Heart right ventricle (tissue), 16 donors: ENCODE data around the gene SMCO4. TPM values are rescaled to one million over a fixed set of nuclear protein-coding genes. Genes with fewer than 3 reads are reported as not detected.

ENCODE experiments used
- ATAC-seq, 8 donors: fragments of 200-7000 bp; cut with Tn5 transposase; one replicate each; pipeline ENCODE4 v1.9.1; 2020; ENCODE audit warnings: mild to moderate bottlenecking in 8 of 8, moderate library complexity in 8 of 8, moderate number of reproducible peaks in 1 of 8
- DNase-seq, 2 donors: peaks; one replicate each; pipeline ENCODE4 v3.0.0-alpha.2; 2020
- H3K27ac ChIP-seq, 10 donors: fragments of 200-600 bp; sonication (generic) in 2 of 10; one replicate each; pipeline versions ENCODE4 v1.5.0 to v1.8.0; 2020 to 2022; ENCODE audit warnings: mild to moderate bottlenecking in 3 of 10
- H3K27me3 ChIP-seq, 7 donors: fragments of 200-600 bp; one replicate each; pipeline ENCODE4 v1.8.0; 2021 to 2022; ENCODE audit warnings: mild to moderate bottlenecking in 2 of 7
- H3K36me3 ChIP-seq, 9 donors: fragments of 200-600 bp; sonication (generic) in 1 of 9; one replicate each; pipeline versions ENCODE4 v1.5.0 to v1.8.0; 2020 to 2022; ENCODE audit warnings: mild to moderate bottlenecking in 2 of 9
- H3K4me1 ChIP-seq, 9 donors: fragments of 200-600 bp; sonication (generic) in 1 of 9; one replicate each; pipeline versions ENCODE4 v1.5.0 to v1.8.0; 2020 to 2022; ENCODE audit warnings: mild to moderate bottlenecking in 4 of 9
- H3K4me3 ChIP-seq, 10 donors: fragments of 200-600 bp; sonication (generic) in 2 of 10; one replicate each; pipeline versions ENCODE4 v1.5.0 to v1.8.0; 2020 to 2022; ENCODE audit warnings: mild to moderate bottlenecking in 7 of 10, moderate library complexity in 2 of 10
- H3K9me3 ChIP-seq, 11 donors: fragments of 200-600 bp in 10 of 11; sonication (generic) in 2 of 11; one replicate each; pipeline versions ENCODE4 v1.5.0 to v1.8.0; 2013 to 2022; ENCODE audit warnings: mild to moderate bottlenecking in 2 of 11, control low read depth in 1 of 11, moderate library complexity in 1 of 11
- WGBS, 2 donors: extraction: QIAGEN DNeasy Blood & Tissue Kit; methylation state at CpG; one replicate each; pipeline ENCODE4 v1.1.7; 2013; ENCODE audit warnings: inconsistent platforms in 1 of 2; 5-methylcytosine and 5-hydroxymethylcytosine counted together
- intact Hi-C, 10 donors: fragments of 100-400 bp; cut with DNase I; formaldehyde crosslinking; loops; one replicate each; pipeline versions ENCODE4 v1.11.1 to v1.14.2; 2022
- polyA plus RNA-seq, 2 donors: library from polyadenylated mRNA; stranded (reverse); fragments of 200-250 nt; gene quantifications; one replicate each; pipeline ENCODE4 v1.2.3, GENCODE V29; 2013
- total RNA-seq, 10 donors: library from RNA; stranded (reverse); fragmentation: NEBNext Ultra II Directional in 3 of 10; extraction: Animal tissue kit (Norgen Biotek cat#: 25700) in 3 of 10; gene quantifications; one replicate each; pipeline versions ENCODE4 v1.2.1 to v1.2.4, GENCODE V29; 2021 to 2023
- TF ChIP-seq, protein P1 (sequence below), 9 donors: fragments of 200-600 bp; sonication (generic) in 2 of 9; IDR thresholded peaks; one replicate each; pipeline versions ENCODE4 v1.5.0 to v1.8.0; 2021 to 2022; ENCODE audit warnings: antibody characterized with exemption in 9 of 9, mild to moderate bottlenecking in 5 of 9, moderate library complexity in 1 of 9
- donor health status: Arrhythmogenic right ventricular cardiomyopathy.
- donor health status: ischemic (EF 13 %, LVEDD 7.1; RV severe dilation, severe dysfunction).
- donor health status: healthy with polysubstance abuse.
- donor health status: DM: no; HTN: yes; CAD: no.
- donor health status: DM: no; HTN: no; CAD: no.
- donor health status: ischemic (EF 25% LVEDD 6.9; RV normal size, moderate dysfunction).
- donor health status: ischemic (EF 25% LVEDD 5.7; RV mildly dilated, moderate dysfunction).
- donor health status: healthy.
- donor health status: DM: yes; HTN: yes; CAD: no.
- donor health status: Ischemic cardiomyopathy.
- donor health status: ischemic (EF 35%, LVEDD 5.7; RV mildly dilated, moderate dysfunction).
- donor health status: nonischemic (EF 11% LVEDD 7.7; RV severe dilation, severe dysfunction).
- donor health status: DM: yes; HTN: yes; CAD: no.
- donor health status: PGD.
- donor health status: ischemic (EF 29% LVEDD 5.4; RV normal size, mild dysfunction).
- donor health status: nonischemic (EF 23%, LVEDD 6.1; RV moderate dilation, normal function).

The SMCO4 gene
- total and polyA plus RNA-seq, 12 donors: 23.1 to 85.5 (median 44.8) TPM

DNA sequence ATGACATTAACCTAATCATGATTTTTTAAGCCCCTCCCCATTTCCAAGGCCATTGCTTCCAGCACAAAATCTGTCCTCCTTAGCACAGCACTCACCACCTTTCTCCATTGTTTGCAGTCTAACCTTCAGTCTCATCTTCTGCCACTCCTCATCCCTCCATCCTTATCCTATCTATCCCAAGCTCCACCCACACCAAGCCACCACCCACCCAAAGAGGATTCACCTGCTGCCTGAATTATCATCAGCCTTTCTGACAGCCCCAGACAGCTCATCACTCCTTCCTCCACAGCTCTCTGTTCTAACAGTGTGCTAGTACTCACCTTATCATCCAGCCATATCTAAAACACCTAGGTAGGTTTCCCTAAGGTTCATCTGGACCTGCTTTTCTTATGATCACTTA is 20.7 kb upstream of the SMCO4 start:
- H3K4me1 ChIP-seq: peaks cover 0 to 12% (median 8%) of the 10 kb centered on the region in 9 donors
- ATAC-seq: no peak
- DNase-seq: no peak
- no peaks in the 10 kb centered on the region for H3K27me3 ChIP-seq
- TF ChIP-seq, protein P1, sequence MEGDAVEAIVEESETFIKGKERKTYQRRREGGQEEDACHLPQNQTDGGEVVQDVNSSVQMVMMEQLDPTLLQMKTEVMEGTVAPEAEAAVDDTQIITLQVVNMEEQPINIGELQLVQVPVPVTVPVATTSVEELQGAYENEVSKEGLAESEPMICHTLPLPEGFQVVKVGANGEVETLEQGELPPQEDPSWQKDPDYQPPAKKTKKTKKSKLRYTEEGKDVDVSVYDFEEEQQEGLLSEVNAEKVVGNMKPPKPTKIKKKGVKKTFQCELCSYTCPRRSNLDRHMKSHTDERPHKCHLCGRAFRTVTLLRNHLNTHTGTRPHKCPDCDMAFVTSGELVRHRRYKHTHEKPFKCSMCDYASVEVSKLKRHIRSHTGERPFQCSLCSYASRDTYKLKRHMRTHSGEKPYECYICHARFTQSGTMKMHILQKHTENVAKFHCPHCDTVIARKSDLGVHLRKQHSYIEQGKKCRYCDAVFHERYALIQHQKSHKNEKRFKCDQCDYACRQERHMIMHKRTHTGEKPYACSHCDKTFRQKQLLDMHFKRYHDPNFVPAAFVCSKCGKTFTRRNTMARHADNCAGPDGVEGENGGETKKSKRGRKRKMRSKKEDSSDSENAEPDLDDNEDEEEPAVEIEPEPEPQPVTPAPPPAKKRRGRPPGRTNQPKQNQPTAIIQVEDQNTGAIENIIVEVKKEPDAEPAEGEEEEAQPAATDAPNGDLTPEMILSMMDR (IDR thresholded peaks at IDR 0.05): no peak
- no peaks in the 10 kb centered on the region for H3K9me3 ChIP-seq
- intact Hi-C loops: loop anchor here in 1 of 10 donors (10.0 kb wide), 1 partner anchor 91 kb away; no protein-coding TSS in a partner anchor
- H3K4me3 ChIP-seq: no peak overlapping the region
- H3K36me3 ChIP-seq: no peaks in the 10 kb centered on the region
- no peak overlapping the region for H3K27ac ChIP-seq

DNA sequence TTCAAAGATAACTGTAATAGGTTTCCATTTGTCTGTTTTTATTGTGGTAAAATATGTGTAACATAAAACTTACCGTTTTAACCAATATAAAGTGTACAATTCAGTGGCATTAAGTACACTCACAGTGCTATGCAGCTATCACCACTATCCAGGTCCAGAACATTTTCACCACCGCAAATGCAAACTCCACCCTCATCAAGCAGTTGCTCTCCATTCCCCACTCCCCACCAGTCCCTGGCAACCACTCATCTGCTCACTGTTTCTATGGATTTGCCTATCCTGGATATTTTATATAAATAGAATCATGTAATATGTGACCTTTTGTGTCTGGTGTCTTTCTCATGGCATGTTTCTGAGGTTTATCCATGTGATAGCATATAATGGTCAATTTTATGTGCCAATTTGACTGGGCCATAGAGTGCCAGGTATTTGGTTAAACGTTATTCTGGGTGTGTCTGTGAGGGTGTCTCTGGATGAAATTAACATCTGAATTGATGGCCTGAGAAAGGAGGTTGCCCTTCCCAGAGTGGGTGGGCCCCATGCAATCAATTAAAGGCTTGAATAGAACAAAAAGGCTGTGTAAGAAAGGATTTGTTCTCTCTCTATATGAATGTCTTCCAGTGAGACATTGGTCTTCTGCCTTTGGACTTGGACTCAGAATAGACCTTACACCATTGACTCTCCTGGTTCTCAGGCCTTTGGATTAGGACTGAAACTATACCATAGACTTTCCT is 17.2 kb upstream of the SMCO4 start:
- H3K36me3 ChIP-seq: no peaks in the 10 kb centered on the region
- H3K27me3 ChIP-seq: peaks cover 0 to 7% (median 0%) of the 10 kb centered on the region in 7 donors
- no peaks in the 10 kb centered on the region for H3K4me1 ChIP-seq
- ATAC-seq: no peak
- H3K27ac ChIP-seq: no peak overlapping the region
- no peaks in the 10 kb centered on the region for H3K9me3 ChIP-seq
- TF ChIP-seq, protein P1 (IDR thresholded peaks at IDR 0.05): no peak
- whole genome bisulfite sequencing, 2 donors: 71 to 72% methylated on average over 3 of the region's 3 CpGs
- intact Hi-C loops: loop anchor here in 1 of 10 donors (10.0 kb wide), 1 partner anchor 94 kb away; no protein-coding TSS in a partner anchor
- no peak for DNase-seq
- no peak overlapping the region for H3K4me3 ChIP-seq

DNA sequence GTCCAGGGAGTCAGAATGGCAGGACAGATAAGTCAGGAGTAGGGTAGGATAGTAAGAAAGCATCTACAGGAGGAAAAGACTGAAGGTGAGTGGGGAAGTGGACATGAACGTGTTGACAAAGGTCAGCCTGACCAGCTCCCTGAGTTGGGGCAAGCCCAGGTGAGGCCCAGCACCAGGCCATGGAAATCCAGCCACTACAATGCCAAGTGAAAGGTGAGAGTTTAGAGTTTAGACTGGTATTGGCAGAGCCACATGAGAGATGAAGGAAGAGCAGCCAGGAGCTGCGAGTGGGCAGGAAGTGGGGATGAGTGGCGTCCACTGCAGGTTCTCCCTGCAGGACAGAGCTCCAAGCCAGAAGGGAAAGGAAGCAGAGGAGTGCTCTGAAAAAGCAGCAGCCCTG is 16.5 kb upstream of the SMCO4 start:
- TF ChIP-seq, protein P1 (IDR thresholded peaks at IDR 0.05): no peak
- intact Hi-C loops: loop anchor here in 1 of 10 donors (10.0 kb wide), 1 partner anchor 95 kb away; no protein-coding TSS in a partner anchor

DNA sequence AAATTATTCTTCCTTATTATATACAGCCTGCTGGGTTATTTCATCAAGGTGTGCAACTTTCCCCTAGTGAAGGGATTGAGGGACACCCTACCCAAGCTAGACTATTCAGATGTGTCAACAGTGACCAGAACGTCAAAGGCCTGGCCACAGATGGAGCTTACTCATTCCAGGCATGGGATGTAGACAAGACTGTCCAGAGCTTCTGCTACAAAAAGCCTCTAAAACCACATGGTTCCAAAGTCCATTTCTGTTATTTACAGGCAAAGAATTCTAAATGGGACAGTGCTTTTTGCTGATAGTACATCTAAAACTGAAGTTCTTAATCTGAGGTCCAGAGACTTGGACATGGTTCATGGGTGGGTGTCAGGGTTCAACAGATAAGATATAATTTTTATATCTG is 9.7 kb upstream of the SMCO4 start:
- Histone ChIP-seq H3K27ac (no peak overlapping the region), H3K9me3 (no peaks in the 10 kb centered on the region), H3K36me3 (no peaks in the 10 kb centered on the region), H3K4me1 (no peaks in the 10 kb centered on the region), H3K4me3 (no peak overlapping the region), H3K27me3 (peaks cover 0 to 11% (median 4%) of the 10 kb centered on the region in 7 donors)
- ATAC-seq (no peak), DNase-seq (no peak)
- TF ChIP-seq, protein P1 (IDR thresholded peaks at IDR 0.05): no peak
- intact Hi-C loops: no loop called here
- WGBS, 2 donors: 87 to 97% methylated on average over 1 of the region's 1 CpG

More for the DNA sequence above, 16.5 kb upstream of the SMCO4 start:
- no peaks in the 10 kb centered on the region for H3K36me3 ChIP-seq
- H3K9me3 ChIP-seq: no peaks in the 10 kb centered on the region
- H3K27me3 ChIP-seq: peaks cover 0 to 11% (median 0%) of the 10 kb centered on the region in 7 donors
- no peaks in the 10 kb centered on the region for H3K4me1 ChIP-seq
- no peak for DNase-seq
- ATAC-seq: no peak
- no peak overlapping the region for H3K27ac ChIP-seq
- H3K4me3 ChIP-seq: no peak overlapping the region
- 45 to 54% methylated on average over 3 of the region's 3 CpGs for WGBS, 2 donors
